NCI-H526 treated with DMSO at 0.1 percent for 48 hours (cell line): Measurements from ENCODE around the gene CIROP.

Source experiments
- DNase-seq: peaks from one replicate; lab custom pipeline; 2025; lab: John Stamatoyannopoulos, UW

CIROP gene, protein sequence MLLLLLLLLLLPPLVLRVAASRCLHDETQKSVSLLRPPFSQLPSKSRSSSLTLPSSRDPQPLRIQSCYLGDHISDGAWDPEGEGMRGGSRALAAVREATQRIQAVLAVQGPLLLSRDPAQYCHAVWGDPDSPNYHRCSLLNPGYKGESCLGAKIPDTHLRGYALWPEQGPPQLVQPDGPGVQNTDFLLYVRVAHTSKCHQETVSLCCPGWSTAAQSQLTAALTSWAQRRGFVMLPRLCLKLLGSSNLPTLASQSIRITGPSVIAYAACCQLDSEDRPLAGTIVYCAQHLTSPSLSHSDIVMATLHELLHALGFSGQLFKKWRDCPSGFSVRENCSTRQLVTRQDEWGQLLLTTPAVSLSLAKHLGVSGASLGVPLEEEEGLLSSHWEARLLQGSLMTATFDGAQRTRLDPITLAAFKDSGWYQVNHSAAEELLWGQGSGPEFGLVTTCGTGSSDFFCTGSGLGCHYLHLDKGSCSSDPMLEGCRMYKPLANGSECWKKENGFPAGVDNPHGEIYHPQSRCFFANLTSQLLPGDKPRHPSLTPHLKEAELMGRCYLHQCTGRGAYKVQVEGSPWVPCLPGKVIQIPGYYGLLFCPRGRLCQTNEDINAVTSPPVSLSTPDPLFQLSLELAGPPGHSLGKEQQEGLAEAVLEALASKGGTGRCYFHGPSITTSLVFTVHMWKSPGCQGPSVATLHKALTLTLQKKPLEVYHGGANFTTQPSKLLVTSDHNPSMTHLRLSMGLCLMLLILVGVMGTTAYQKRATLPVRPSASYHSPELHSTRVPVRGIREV

DNA sequence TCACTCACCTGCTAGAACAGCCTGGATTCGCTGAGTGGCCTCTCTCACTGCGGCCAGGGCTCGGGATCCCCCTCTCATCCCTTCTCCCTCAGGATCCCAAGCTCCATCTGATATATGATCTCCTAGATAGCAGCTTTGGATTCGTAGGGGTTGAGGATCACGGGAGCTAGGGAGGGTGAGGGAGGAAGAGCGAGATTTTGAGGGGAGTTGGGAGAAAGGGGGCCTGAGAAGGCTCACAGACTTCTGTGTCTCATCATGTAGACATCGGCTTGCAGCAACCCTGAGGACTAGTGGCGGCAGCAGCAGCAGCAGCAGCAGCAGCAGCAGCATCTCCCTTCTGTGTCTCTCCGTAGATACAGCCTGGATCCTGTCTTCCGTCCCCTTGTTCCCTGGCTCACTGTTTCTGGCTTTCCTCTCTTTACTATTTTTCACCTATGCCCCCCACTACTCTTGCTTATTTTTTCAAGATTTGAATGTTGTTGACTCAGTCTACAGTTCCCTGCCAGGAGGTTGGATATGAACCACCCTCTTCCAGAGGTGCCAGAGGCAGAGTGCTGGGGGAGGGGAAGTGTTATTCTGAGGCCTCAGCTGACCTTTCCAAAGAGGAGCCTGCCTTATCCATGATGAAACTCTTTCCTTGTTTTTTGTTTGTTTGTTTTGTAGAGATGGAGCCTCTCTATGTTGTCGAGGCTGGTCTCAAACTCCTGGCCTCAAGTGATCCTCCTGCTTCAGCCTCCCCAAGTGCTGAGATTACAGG lies at the start of gene CIROP:
Gene CIROP (minus strand): TSS at position 399 of the 757 bp plus-strand sequence. CDS start 69 bp downstream, at position 330.
- no peak for DNase-seq

DNA sequence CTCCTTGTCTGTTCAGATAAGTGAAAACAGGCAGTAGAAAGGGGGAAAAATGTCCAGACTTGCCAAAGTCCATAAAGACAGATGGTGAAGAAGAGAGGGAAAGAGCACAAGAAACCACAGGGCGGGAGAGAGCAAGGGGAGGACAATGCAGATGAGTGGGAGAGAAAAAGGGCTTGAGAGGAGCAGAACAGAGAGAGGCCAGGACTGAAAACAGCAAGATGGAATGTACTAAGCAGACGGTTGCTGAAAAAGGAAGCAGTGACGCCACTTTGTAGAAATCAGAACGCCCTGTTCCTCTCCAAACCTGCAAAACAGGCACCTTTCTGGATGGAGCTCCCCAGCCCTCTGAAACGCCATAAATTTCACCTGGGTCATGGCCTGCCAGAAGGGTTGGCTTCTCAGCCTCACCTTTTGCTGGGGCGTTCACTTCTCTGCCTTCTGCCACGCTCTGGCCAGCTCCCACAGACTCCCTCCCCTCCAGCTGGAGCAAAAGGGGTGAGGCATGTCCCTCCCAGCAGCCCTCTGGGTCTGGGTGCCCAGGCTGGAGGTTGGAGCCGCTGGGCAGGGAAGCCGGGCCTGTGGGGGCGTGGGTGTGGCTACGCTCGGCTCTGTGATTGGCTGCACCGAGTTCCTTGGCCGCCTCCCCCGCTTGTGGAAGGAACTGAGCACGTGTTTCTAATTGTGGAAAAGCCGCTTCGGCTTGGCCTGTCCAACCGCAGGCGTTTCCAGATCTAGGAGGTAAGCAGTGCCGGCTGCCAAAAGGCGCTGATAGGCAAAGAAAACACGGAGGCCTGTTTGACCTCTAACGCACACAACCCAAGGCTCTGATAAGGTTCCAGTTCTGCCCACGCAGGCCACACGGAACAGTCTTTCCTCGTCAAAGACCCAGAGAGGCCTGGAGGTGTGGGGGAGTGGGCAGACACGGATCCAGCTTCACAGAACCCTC lies 49.3 kb upstream of the CIROP start:
- DNase-seq = no peak

DNA sequence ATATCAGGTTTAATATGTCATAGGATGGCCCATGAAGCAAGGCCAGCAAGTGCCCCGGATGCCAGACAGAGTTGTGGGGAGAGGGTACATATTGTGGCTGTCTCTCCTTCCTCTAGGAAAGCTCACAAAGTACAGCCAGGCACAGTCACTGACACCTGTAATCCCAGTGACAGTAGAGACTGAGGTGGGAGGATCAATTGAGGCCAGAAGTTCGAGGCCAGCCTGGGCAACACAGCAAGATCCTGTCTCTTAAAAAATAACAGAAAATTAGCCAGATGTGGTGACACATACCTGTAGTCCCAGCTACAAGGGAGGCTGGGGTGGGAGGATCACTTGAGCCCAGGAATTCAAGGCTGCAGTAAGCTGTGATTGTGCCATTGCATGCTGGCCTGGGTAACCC lies 46.6 kb upstream of the CIROP start:
- no peak for DNase-seq

DNA sequence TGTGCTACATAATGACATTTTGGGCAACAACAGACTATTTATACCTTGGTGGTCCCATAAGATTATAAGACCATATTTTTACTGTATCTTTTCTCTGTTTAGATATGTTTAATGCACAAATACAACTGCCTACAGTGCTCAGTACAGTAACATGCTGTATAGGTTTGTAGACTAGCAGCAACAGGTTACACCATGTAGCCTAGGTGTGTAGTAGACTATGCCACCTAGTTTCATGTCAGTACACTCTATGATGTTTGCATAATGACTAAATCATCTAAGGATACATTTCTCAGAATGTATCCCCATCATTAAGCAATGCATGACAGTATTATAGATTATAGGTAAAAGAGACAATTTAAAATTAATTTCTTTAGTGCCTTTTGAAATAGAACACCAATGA lies 45.0 kb upstream of the CIROP start:
- no peak for DNase-seq

DNA sequence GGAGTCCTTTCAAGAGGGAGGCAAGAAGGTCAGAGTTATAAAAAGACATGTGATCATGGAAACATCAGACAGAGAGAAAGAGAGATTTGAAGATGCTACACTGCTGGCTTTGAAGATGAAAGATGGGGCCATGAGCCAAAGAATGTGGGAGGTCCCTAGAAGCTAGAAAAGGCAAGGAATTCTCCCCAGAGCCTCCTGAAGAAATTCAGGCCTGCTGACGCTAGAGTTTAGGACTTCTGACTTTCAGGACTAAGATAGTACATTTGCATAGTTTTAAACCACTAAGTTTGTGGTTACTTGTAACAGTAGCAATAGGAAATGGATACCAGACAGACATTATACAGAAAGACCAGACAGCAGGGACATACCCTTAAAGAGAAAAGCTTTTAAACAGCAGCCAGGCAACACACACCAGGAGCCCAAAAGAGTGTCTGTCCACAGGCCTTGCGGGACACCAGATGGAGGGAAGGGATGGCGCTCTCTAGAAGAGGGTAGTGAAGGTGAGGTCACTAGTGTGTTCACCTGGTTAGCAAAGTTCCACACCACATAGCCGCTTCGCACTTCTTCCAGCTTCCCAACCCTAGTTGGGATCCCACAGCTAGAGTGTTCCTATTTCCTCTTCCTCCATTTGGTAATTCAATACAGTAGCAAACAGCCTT lies 43.9 kb upstream of the CIROP start:
- no peak for DNase-seq

DNA sequence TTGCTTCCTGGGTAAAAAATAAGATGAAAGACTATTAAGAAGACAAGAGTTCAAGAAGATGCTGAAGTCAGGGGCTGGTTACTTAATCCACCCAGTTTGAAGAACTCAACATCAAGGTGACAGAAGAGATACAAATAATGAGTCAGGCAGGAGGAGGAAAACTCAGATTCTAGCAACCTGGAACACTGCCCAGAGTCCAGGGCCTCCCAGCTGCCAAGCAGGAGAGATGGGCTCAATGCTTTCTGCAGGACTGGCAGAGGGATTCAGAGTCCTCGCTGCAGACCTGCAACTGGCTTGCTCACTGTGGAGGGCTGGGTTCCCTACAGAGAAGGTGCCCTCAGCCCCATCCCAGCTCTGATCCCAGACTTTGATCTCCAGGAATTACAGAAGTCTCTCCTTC lies 42.9 kb upstream of the CIROP start:
- no peak for DNase-seq

DNA sequence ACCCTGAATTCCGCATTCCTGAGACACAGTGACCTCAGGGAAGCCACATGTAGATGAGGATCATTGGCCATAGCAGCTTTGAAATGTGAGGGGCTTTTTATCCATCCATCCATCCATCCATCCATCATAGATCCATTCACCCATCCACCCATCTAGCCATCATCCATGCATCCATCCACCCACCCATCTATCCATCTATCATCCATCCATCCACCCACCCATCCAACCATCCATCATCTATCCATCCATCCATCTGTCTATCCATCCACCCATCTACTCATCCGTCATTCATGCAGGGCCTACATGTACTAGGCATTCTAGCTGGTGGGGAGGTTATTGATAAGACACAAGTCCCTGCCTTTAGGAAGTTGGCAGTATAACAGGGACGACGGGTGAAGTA lies 42.2 kb upstream of the CIROP start:
- no peak for DNase-seq

DNA sequence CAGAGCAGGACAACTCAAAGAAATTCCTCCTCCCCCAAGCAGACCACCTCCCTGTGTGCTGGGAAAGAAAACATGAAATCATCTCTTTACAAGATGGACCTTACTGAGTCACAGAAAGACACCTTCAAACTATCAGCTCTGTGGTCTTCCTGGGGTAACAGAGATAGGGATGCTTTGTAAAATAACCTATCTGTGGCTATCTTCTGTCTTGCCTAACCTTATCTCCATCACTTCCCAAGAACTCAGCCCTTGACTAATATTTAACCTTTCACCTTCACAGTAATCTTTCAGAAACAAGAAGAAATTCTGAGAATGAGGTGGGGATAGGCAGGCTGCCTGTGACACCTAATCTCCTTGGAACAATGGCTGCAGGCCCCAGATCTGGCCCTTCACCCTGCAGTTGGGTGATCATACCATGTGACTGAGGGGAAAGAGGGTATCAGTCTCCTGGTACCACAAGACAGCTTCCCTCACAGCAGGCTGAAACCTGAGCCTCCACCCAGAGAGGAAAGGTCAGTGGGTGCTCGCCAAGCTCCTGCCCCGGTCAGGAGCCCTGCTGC lies 41.6 kb upstream of the CIROP start:
- no peak for DNase-seq

DNA sequence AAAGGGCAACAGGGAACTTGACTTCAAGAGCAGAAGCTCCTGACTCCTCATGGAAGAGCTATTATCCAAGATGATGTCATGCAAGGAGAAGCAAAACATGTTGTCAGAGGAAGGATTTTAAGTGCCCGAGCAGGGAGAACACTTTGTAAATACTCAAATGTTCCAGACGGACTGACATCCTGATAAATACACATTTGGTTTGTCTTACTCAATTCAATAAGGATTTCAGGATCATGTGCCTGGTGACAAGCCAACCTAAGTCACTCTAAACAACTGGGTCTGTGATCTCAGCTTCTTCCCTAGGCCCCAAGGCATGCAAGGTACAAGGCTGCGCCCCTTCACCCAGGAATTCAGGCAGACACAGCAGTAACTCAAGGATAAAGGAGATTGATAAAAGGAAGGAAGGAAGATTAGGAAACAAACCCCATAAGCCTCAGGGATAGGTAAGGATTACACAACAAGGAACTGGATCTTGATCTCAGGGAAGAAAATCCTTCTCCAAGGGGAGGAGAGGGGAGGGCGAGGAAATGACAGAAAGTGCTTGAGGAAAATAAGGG lies 41.1 kb upstream of the CIROP start:
- no peak for DNase-seq

DNA sequence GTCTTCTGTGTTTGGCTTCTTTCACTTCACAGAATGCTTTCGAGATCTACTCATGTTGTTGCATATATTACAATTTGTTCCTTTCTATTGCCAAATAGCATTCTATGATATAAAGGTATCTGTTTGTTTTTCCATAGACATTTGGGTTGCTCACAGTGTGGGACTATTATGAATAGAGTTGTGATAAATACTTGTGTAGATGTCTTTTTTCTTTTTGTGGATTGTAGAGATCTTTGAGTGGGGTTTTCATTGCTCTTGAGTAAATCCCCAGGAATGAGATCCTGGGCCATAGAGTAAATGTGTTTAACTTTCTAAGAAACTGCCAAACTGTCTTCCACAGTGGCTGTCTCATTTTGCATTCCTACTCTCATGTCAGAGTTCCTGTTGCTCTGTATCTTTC lies 39.1 kb upstream of the CIROP start:
- no peak for DNase-seq

DNA sequence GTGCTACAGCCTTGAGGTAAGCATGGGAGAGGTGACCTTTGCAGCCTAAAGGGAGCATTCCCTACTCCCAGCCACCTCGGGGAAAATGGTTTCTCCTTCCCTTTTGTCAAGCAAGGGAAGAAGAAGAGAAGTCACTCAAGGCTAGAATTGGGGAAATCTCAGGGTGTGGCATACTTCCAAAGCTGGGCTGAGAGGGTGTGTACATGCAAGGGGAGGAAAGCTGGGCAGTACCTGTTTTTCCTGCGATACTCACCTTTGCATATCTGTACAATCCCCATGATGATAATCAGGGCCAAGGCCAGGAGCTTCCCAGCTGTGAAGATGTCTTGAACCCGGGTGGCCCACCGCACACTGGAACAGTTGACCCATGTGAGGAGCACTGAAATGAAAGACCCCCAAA lies 38.0 kb upstream of the CIROP start:
- DNase-seq = no peak

DNA sequence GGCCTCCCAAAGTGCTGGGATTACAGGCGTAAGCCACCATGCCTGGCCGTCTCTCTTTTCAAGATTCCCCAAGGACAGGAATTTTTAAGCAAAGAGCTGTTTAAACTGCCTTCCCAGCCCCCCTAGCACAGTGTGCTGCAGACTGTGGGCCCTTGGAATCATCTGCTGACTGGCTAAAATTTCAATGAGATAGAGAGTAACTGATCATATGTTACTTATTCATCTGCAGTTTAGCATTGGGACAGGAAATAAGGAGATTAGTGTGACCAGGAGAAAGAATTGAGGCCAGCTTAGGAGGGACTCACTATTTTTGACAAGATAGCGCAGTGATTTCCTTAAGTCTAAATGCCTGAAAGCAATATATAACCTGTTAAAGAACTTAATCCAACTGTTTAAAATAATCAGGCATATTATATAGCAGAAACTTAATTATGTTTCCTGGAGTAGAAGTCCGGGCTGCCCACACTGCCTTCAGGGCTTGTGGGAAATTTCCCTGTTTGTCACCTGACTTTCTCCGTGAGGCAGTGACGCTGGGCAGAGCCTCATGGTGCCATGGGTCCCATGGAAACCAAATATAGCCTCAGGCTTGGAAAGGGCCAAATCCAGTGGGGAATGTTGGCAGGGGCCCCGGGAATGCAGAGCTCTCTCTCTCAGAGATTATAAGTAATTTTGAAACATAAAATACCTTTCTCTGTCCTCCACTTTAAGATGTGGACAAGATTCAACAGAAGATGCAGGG lies 37.1 kb upstream of the CIROP start:
- DNase-seq = no peak

DNA sequence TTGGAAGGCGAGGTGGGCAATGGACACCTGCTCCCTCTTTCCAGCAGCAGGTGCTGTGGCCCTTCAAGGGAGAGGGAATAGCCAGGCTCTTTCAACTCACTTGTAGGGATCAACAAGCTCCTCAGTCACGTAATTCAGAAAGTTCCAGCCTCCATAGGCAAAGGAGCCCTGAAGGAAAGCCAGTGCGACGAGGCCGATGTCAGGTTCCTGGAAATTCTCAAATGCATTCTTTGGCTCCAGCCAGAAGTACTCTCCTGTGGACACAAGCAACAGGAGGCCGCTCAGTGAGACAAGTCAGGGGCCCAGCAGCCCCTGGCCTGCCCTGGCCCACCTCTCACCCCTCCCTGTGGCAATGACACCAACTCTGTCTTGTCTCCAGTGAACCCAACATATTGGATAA lies 35.6 kb upstream of the CIROP start:
- no peak for DNase-seq

DNA sequence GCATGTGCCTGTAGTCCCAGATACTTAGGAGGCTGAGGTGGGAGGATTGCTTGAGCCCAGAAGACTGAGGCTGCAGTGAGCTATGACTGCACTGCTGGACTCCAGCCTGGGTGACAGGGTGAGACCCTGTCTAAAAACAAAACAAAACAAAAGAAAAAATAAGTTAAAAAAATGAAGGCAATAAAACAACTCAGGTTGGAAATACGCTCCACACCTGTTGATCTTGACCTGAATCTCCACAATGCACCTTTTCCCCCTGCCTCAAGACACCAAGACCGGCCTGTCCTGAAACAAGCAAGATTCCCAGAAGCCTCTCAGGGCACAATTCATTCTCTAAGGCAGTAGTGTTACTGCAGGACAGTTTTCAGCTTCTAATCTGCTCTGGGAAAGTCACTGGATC lies 35.1 kb upstream of the CIROP start:
- no peak for DNase-seq

DNA sequence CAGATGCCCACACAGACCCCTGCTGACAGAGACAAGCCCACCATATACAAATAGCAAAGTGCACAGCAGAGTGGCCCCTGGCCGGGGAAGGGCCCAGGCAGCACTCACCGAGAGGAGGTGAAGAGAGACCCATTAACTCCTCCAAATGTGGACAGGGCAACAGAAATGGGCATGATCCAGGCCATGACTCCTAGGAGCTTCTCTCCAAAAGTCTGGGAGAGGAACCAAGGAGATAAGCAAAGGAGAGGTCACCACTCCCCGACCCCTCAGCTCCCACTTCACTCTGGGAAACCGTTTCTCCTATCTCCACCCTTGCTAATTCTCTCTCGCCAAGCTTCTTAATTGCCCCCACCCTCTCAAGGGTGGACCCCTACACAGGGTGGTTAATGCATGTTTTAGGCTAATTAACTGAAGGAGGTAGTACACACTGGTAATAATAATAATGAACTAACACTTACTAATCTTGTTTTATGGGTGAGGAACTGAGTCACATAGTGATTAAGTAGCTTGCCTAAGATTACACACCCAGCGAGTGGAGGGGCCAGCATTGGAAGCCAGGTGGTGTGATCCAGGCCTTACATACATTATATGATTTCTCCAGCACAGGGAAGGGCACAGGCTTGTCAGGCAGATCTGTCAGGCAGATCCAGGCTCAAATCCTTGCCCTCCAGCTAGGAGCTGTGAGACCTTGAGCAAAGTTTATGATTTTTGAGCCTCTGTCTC lies 33.2 kb upstream of the CIROP start:
- no peak for DNase-seq

DNA sequence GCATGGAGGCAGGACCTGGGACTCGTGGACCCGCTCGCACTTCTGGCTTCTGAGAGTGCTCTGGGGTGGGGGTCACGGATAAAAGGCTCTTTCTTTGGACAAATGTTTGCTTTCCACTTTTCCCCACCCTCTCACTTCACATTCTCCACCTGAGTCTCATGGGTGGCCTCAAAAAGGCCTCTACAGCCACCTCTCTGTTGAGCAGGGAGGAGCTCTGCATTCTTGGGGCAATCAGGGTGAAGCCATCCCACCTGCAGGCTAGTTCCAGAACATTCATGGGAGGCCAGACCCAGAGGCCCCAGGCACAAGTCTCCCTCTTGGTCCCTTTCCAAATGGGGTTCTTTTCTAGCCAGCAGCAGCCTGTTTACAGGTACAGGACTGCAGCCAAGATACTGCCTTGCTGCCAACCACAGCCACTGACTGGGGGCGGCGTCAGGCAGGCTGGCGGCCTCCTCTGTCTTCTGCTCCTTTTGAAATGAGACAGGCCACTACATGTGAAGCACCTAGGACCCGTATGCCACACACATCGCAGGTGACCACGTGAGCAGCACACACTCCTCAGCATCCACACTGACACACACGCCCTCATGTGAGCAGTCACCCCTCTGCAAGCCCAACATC lies 32.5 kb upstream of the CIROP start:
- no peak for DNase-seq

DNA sequence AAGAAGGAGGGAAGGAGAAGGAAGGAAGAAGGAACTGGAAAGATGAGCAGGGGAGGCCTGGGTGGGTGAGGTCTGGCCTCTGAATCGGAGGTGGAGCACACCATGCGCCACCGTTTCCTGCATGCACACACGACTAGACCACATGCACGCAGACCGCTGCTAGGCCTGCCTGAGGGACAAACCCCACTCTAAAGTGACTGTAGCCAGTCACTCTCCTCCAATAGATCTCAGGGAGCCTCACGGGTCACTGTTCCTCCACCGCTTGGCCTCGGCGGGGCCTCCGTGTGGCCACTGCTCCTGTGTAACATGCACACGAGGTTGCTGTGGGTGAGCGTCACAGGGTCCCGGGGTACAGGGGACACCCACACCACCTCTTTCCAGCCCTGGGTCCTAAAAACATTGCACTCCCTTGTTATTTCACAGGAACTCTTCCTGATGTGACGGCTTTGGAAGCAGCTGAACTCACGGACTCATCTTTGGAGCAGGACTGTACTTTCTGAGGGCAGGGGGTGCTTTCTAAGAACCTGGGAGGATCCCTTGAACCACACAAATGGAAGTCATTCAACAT lies 31.9 kb upstream of the CIROP start:
- no peak for DNase-seq

DNA sequence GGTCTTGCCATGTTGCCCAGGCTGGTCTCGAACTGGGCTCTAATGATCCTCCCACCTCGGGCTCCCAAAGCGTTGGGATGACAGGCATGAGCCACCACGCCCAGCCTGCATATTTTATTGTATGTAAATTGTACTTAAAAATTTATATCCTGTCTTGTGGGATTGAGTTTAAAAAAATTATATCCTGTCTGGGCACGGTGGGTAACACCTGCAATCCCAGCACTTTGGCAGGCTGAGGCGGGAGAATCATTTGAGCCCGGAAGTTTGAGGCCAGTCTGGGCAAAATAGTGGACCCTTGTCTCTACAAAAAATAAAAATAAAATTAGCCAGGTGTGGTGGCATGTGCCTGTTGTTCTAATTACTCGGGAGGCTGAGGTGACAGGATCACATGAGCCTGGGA lies 28.2 kb upstream of the CIROP start:
- no peak for DNase-seq
